DND-41 (cell line): Measurements from ENCODE around the gene SPACDR.

ENCODE experiments used
- CTCF ChIP-seq: IDR thresholded peaks from 2 replicates; pipeline ENCODE4 v1.5.1; 2012; ENCODE audit warnings: borderline replicate concordance, low read length, moderate library complexity, mild to moderate bottlenecking; ENCODE audit not compliant: poor library complexity, severe bottlenecking; ENCODE audit errors: extremely low read depth
- EZH2 ChIP-seq: IDR thresholded peaks from 3 replicates; pipeline ENCODE4 v1.6.1; 2012; ENCODE audit warnings: borderline replicate concordance, low read depth, mild to moderate bottlenecking, moderate library complexity, low read length, inconsistent platforms; ENCODE audit not compliant: severe bottlenecking

DNA sequence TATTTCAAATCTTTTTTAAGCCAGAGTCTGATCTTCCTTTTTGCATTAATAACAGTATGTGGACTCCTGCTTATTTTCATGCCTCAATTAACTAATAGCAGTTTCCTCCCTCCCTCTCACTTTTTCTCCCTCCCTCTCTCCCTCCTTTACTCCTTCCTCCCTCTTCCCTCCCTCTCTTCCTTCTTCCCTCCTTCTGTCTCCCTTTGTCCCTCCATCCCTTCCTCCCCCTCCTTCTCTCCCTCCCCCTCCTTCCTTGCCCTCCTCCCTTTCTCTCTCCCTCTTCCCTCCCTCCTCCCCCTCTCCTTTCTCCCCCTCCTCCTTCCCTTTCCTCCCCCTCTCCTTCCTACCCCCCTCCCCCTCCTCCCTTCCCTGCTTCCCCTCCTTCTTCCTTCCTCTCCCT lies 37.5 kb downstream of the SPACDR start:
- TF ChIP-seq EZH2 (no peak), CTCF (no peak)
